LoVo (cell line): ENCODE data around the gene ABCC8.
A peak's percentile ranks its signal among the peaks of the same experiment; 100 is the strongest.
"Not testable (repeated sequence)": the region's sequence is repeated elsewhere in the genome, so short reads cannot be mapped to it uniquely, and the experiment has no call there.

ENCODE experiments used
- DNase-seq: peaks from one replicate; pipeline ENCODE4 v3.0.0-alpha.2; 2016; ENCODE audit warnings: low spot score

The ABCC8 gene

DNA sequence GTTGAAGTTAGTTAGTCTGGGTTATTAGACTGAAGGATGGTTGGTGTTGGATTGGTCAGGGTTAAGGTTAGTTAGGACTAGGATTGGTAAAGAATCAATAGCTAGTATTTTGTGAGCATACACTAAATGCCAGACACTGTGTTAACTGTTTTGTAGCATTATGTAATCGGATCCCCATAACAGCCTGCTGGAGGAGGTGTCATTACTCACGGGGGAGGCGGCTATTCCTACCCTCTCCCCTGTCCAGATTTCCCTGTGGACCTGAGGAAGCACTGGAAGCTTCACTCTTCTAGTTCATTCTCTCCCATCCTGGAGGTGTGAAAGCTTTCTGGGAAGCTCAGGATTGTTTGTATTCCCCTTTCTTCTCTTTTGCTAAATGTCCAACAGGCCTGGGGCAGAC, 47.7 kb downstream of the ABCC8 start:
- no peak for DNase-seq

DNA sequence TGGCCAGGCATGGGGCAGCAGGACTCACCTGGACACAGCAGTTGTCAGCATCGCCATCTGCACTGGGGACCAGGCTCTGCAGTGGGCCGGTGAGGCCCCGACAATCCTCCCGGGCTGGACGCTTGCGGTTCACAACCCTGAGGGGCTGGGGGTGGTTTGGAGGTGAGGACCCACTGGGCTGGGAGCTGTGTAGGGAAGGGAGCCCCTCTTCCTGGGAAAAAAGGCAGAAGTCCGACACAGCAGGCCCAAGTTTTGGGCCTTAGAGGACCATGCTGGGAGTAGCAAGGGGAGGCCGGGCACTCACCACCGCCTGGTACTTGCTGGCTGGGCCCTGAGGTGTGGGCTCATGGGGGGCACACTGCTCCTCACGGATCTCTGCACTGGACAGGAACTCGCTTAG, 48.4 kb downstream of the ABCC8 start:
- no peak for DNase-seq

- not testable (repeated sequence) for DNase-seq
Observed at GRCh38 chr11:17426233-17426632, 50.4 kb downstream of the ABCC8 start.

GRCh38 chr11:17423533-17424310, 52.9 kb downstream of the ABCC8 start:
- DNase-seq, result peak; percentile 49

DNA sequence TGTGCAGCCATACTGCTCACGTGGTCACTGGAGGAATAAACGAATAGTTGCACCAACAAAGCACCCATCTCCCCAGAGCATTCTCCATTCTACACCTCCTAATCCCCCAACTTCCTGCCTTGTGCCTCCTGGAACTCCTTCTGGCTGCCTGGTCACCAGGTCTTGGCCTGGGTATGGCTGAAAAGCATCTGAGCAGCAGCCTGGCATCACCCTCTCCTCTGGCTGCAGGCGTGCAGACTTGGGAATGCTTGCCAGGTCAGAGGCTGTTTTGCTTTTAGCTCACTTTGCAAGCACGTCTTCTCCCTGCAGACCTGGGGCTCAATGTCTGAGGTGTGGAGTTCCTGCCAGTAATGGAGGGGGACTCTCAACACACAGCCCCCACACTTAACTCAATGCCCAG, 54.9 kb downstream of the ABCC8 start:
- DNase-seq, result no peak

DNA sequence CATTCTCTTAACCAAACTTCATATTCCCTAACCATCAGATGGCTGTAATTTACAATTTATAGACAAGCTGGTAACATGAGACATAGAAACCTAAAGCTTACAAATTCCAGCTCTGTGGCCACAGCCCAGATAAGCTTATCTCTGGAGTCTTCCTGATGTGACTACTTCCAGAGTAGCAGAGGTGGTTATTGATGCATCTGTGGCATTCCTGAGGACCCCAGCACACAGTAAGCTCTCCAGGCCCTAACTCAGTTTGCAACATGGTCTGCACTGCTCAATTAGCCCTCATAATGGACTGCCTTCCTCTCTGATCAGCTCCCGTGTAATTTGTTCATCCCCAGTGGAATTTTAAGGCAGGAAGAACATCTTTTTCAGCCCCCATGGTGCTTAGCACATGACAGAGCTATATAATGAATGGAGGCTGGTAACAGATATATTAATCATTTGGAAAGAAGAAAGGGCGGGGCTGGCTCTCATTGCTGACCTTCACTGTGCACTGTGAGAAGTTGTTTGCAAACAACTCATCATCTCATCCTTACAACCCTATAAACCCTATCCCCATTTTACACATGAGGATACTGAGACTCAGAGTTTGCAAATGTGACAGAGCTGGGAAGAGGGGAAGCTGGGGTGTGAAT, 58.1 kb downstream of the ABCC8 start:
- DNase-seq, result no peak

DNA sequence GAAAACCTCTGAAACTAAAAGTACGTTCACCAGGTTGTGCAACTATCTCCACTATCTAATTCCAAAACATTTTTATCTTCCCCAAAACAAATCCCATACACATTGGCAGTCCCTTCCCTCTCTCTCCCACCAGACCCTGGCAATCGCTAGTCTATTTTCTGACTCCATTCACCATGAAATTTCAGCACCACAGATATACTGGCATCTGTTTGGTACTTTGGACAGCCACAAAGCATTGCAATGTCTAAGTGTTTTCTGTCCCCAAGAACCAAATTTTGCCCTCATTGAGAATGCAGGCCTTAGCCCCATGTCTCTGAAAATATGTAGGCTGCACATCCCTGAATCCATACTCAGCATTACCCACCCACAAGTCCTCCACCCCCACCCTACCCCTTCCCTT, 60.2 kb downstream of the ABCC8 start:
- DNase-seq, result no peak

- no peak for DNase-seq
Observed at GRCh38 chr11:17415523-17416104, 61.0 kb downstream of the ABCC8 start.

DNA sequence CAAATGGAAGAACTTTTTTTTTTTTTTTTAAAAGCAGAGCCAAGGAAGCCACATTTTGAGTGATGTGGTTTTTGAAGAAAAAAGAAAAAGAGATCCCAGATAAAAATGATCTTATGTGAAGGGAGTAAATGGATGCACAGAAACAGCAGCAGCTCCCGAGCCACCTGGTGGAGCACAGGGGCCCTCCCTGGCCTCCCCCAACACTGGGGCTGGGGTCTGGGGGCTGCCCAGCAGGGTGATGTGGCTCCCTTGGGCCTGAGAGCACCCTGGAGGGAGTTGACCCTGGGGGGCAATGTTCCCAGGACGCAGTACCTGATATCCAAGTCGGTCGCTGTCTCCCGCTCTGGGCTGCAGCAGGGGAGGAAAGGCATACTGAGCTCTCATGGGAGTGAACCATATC, 61.7 kb downstream of the ABCC8 start:
- no peak for DNase-seq

DNA sequence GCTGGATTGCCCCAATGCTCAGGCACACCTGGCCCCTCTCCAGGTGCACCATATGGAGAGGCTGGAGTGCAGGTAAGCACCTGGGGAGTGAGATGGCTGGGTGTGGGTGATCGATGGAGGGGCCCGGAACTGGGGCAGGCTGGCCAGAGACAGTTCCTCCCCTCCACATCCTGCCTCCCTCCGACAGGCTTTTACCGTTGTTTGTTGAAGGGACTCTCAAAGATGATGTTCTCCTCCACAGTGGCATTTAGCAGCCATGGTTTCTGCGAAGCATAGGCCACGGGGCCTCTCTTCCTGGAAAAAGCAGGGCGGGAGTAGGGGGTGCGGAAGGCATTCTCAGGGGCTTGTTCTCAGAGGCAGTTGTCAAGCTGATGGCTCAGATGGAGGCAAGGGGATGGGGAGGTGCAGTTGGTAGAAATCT, 62.3 kb downstream of the ABCC8 start:
- no peak for DNase-seq

DNA sequence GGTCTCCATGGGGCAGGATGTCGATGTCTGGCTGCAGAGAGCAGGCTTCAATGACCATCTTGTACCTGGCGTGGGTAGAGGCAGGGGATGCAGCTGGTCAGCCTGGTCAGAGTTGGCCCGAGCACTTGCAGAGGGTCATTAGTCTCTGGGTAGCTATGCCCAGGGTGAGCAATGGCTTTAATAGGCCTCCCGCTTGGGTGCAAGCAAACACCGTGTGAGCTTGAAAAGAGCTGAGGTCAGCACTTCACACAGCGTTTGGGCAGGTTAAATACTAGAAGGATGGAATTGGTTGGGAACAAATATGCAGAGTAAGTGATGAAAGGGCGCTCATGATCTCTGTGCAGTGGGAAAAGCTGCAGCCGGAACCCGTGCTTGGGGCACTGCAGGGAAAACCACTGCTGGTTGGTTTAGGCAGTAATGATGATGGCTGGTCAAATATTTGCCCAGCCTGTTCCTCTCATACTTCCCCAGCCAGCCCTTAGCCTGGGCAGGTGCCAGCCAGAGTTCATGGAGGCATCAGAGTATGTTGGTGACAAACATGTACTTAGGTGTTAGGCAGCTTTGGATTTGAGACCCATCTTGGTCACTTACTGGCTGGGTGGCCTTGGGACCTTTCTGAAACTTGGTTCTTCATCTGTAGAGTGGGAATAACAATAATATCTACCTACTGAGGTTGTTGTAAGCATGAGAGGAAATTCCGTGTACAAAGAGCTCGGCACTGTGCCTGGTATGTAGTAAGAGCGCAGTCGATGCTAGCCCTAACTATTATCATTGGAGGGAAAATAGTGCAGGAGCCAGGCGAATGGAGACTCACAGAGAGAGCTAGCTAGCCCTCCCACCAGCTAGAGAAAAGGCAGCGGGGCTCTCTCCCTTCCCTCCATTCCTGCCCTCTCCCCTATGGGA, 63.0 kb downstream of the ABCC8 start:
- no peak for DNase-seq

GRCh38 chr11:17412488-17413180, 64.0 kb downstream of the ABCC8 start:
- no peak for DNase-seq

- no peak for DNase-seq
Observed at GRCh38 chr11:17411418-17411817, 65.2 kb downstream of the ABCC8 start.

GRCh38 chr11:17410606-17411379, 65.9 kb downstream of the ABCC8 start:
- no peak for DNase-seq

GRCh38 chr11:17408641-17409040, 68.0 kb downstream of the ABCC8 start:
- no peak for DNase-seq

DNA sequence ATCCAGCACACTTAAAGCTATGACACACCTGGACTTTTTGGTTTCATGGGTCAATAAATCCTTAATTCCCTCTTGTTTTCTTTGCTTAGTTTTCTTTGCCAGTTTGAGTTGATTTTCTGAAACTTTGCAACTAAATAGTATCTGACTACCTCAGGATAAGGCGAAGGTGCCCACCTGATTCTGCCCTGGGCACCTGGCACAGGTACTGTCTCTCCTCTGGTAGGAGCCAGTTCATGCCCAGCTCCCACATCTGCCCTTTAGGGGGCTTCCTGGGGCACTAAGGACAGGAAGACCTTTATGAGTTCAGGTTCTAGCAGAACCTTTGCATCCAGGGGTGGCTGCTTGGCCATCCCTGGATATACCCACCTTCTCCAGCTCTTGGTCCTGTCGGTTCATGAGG, 68.6 kb downstream of the ABCC8 start:
- no peak for DNase-seq

GRCh38 chr11:17407575-17407974, 69.1 kb downstream of the ABCC8 start:
- DNase-seq, result no peak

GRCh38 chr11:17406818-17407149, 69.9 kb downstream of the ABCC8 start:
- no peak for DNase-seq

DNA sequence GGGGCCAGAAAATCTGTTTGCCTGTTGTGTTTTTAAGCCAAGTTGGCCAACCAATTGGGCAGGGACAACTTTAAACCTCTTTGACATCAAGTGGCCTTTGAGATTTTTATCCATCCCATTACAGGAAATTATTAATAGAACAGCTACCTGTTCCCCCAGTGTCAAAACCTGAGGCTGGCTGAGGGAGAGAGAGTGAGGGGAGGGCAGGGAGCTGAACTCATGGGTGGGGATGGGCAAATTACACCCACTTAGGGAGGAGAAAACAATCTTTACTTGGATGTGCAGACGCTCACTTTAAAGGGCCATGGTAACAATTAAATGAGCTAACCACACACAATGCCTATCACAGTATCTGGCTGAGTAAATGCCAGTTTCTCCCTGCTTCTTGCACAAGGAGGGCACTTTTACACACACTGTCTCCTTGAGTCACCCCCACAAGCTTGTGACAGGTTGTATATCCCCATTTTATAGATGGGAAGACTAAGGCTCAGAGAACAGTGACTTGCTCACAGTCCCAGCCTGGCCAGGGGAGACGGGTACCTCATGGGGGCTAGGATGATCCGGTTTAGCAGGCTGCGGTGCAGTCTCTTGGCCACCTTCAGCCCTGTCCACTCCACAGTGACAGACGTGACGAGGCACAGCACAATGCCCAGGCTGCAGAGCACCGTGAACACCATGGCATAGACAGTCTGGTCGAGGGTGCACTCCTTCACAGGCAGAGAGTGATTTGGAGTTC, 70.4 kb downstream of the ABCC8 start:
- DNase-seq, result no peak

GRCh38 chr11:17405232-17406005, 71.2 kb downstream of the ABCC8 start:
- DNase-seq, result peak; percentile 7
